ENCODE data around the gene PTGES2. TPM values are rescaled to one million over a fixed set of nuclear protein-coding genes. Genes with fewer than 3 reads are reported as not detected.
A peak's percentile ranks its signal among the peaks of the same experiment; 100 is the strongest.

Gene PTGES2
- total RNA-seq, 2 experiments from 2014 or later: 47.6 to 48.4 TPM

DNA sequence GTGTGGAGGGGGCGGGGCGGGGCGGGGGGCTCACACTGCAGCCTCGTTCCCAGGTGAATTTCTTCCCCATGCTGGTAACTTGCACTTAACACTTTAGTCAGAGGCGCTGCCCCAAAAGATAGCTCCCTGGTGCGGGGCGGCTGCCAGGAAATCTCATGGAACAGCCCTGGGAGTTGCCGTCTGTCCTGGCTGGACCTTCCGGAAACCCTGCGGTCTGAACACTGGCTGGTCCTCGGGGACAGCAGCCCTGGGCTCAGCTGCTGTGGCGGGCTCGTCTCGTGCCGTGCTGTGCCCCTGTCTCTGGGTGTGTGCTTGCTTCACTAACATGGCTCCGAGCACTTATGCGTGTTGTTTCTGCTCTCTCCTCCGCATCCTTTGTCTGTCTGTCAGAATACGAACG, 25.8 kb downstream of the PTGES2 start:
- intact Hi-C loops (cut with micrococcal nuclease): no loop called here
- Mint-ChIP-seq H3K9me3 (no peaks in the 10 kb centered on the region), H3K27ac (no peak overlapping the region), H3K27me3 (ENCODE audit: low read depth) (no peaks in the 10 kb centered on the region), H3K4me3 (no peak overlapping the region), H3K36me3 (ENCODE audit: low read depth) (peaks cover 23% of the 10 kb centered on the region), H3K4me1 (ENCODE audit: low read depth) (peaks cover 57% of the 10 kb centered on the region)
- CTCF ChIA-PET: interaction anchor here (2.0 kb wide), 1 partner anchor 10 kb away, joined by 10 read pairs; no protein-coding TSS in a partner anchor
- no peak for DNase-seq

DNA sequence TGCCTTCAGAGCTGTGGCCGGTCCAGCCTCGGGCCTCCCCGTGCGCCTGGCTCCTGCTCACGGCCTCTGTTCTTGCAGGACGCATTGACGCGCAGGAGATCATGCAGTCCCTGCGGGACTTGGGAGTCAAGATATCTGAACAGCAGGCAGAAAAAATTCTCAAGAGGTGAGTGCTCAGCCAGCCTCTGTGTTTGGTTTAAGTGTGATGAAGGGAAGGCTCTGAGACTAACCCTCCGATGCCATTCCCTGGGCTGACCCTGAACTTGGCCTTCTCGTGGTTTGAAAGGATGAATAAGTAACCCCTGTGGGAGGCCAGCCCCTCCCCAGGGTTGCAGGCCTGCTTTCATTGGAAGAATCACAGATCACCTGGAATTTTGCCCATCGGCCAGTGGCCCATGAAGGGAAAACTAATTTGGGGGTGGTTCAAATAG, 26.3 kb downstream of the PTGES2 start:
- DNase-seq: no peak
- Mint-ChIP-seq H3K4me1 (ENCODE audit: low read depth) (peaks cover 57% of the 10 kb centered on the region), H3K4me3 (no peak overlapping the region), H3K27me3 (ENCODE audit: low read depth) (no peaks in the 10 kb centered on the region), H3K36me3 (ENCODE audit: low read depth) (peaks cover 21% of the 10 kb centered on the region), H3K9me3 (no peaks in the 10 kb centered on the region), H3K27ac (no peak overlapping the region)
- CTCF ChIA-PET: no interaction called here
- intact Hi-C loops (cut with micrococcal nuclease): no loop called here

DNA sequence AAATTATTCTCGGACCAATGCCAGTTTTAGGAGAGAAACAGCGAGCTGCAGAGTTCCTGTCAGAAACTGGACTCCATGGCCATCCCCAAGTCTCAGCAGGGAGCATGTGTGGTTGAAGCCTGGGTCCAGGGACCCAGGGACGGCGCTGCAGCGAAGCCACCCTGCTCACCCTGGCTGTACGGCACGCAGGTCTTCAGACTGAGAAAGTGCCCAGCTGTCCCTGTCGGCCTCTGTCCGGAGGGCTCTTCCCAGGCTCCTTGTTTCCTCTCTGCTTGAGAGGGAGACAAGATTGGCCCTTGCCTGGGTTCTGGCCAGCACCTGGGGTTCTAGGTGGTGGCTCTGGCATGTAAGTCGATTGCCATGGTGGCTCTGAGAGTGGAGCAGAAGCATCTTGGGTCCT, 26.9 kb downstream of the PTGES2 start:
- H3K4me1 Mint-ChIP-seq (ENCODE audit: low read depth): peaks cover 58% of the 10 kb centered on the region
- no peaks in the 10 kb centered on the region for H3K27me3 Mint-ChIP-seq (ENCODE audit: low read depth)
- intact Hi-C loops (cut with micrococcal nuclease): no loop called here
- peaks cover 20% of the 10 kb centered on the region for H3K36me3 Mint-ChIP-seq (ENCODE audit: low read depth)
- H3K4me3 Mint-ChIP-seq: no peak overlapping the region
- no peak overlapping the region for H3K27ac Mint-ChIP-seq
- DNase-seq: no peak
- no peaks in the 10 kb centered on the region for H3K9me3 Mint-ChIP-seq
- CTCF ChIA-PET: interaction anchor here (1.1 to 1.5 kb wide), 4 partner anchors 14 to 28 kb away, joined by 3 to 5 read pairs (median 4); no protein-coding TSS in a partner anchor

DNA sequence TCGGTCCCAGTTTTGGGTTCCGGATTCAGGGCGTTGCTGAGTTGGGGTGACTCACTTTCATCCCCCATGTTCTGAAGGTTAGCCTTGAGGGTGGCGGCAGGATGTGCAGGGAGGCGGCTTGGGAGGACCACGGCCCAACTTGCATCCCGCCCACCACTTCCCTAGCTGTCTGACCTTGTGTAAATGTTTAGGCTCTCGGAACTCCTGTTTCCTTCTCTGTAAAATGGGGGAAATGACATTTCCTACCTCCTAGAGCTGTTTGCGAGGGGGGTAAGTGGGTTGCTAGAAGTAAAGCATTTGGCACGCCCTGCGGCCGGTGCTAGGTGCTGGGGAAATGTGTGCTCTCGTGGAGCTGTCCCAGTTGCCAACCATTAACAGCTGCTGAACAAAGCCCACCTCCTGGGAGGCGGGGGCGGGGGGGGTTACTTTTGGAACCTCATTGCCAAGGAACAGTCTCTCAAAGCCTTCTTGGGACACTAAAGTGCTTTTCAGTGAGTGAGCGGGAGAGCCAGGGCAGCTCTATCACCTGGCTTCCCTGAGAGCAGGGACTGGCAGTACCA, 27.5 kb downstream of the PTGES2 start:
- Mint-ChIP-seq H3K27me3 (ENCODE audit: low read depth) (no peaks in the 10 kb centered on the region), H3K4me1 (ENCODE audit: low read depth) (peaks cover 64% of the 10 kb centered on the region), H3K4me3 (no peak overlapping the region), H3K36me3 (ENCODE audit: low read depth) (peaks cover 20% of the 10 kb centered on the region), H3K9me3 (no peaks in the 10 kb centered on the region), H3K27ac (no peak overlapping the region)
- CTCF ChIA-PET: interaction anchor here (1.1 to 1.5 kb wide), 4 partner anchors 14 to 27 kb away, joined by 3 to 5 read pairs (median 4); no protein-coding TSS in a partner anchor
- intact Hi-C loops (cut with micrococcal nuclease): no loop called here
- DNase-seq: no peak

DNA sequence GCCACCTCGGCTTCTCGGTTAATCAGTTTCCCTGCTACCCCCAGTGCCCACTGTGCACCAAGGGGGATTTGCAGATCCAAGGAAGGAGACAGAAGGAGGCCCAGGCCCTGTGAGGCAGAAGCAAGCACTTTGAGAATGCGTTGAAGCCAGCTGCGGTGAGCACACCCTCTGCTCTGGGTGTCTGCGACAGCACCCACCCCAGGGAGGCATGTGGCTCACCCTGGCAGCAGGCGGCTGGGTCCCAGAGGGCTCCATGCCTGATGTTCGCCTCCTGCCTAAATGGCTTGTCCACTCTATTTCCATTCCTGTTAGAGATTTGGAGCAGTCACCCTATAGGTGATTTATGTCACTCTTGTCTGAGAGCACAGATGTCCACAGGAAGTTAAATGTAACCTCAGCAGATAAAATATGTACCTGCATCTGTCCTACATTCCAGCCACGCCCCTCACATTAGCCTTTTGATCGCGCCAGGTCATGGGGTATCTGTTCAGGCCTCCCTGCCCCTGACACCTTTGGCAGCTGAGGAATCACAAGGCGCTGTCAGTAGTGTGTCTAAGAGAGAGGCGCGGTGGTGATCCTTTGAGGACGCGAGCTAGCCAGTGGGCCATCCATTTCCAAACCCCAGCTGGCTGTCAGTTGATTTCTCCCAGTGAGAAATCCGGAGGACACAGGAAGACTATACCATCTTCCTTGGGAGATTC, 28.1 kb downstream of the PTGES2 start:
- Mint-ChIP-seq H3K27ac (no peak overlapping the region), H3K4me3 (no peak overlapping the region), H3K9me3 (no peaks in the 10 kb centered on the region), H3K27me3 (ENCODE audit: low read depth) (no peaks in the 10 kb centered on the region), H3K4me1 (ENCODE audit: low read depth) (peaks cover 70% of the 10 kb centered on the region), H3K36me3 (ENCODE audit: low read depth) (peaks cover 20% of the 10 kb centered on the region)
- CTCF ChIA-PET: interaction anchor here (1.1 to 1.5 kb wide), 4 partner anchors 15 to 27 kb away, joined by 3 to 5 read pairs (median 4); no protein-coding TSS in a partner anchor
- intact Hi-C loops (cut with micrococcal nuclease): no loop called here
- no peak for DNase-seq

DNA sequence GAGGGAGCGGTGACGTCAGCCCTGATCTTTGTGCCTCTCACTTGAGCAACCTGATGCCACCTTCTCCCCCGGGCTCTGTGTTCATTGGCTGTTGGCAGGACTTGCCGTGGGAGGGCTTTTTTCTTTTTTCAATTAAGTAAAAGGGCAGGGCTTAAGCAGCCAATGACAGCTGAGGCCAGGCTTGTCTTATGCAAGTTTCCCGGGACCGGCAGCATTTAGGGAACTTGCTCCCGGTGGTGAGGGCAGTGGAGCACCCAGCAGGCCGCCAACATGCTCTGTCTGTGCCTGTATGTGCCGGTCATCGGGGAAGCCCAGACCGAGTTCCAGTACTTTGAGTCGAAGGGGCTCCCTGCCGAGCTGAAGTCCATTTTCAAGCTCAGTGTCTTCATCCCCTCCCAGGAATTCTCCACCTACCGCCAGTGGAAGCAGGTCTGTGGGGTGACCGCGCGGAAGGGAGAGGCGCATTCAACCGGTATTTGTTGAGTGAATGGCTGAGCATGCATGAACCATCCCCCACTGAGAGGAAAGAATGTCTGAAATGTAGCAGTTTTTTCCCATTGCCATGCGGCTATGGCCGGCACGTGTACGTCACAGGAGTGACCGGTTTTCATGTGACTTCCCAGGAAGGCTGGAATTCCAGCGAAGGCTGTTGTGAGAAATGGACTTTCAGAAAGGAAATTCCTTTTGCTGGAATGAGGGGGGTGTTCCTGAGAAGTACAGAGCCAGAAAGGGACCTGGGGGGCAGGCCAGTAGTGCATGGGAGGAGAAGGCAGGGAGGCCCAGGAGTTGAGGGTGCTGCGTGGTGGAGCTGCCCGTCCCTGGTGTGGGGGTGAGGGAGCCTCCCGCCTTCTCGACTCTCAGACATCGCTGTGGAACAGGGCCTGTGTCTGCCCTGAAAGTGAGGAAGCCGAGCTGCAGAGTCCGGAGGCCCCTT, 29.0 kb downstream of the PTGES2 start:
- DNase-seq: peak; percentile 84
- H3K36me3 Mint-ChIP-seq (ENCODE audit: low read depth): peaks cover 15% of the 10 kb centered on the region
- H3K27ac Mint-ChIP-seq: peak overlapping the region; percentile 46
- CTCF ChIA-PET: interaction anchor here (1.5 kb wide), 3 partner anchors 12 to 64 kb away, joined by 5 to 9 read pairs (median 6); no protein-coding TSS in a partner anchor
- peaks cover 74% of the 10 kb centered on the region for H3K4me1 Mint-ChIP-seq (ENCODE audit: low read depth)
- peak overlapping the region; percentile 38 for H3K4me3 Mint-ChIP-seq
- intact Hi-C loops (cut with micrococcal nuclease): no loop called here
- H3K9me3 Mint-ChIP-seq: no peaks in the 10 kb centered on the region
- no peaks in the 10 kb centered on the region for H3K27me3 Mint-ChIP-seq (ENCODE audit: low read depth)

DNA sequence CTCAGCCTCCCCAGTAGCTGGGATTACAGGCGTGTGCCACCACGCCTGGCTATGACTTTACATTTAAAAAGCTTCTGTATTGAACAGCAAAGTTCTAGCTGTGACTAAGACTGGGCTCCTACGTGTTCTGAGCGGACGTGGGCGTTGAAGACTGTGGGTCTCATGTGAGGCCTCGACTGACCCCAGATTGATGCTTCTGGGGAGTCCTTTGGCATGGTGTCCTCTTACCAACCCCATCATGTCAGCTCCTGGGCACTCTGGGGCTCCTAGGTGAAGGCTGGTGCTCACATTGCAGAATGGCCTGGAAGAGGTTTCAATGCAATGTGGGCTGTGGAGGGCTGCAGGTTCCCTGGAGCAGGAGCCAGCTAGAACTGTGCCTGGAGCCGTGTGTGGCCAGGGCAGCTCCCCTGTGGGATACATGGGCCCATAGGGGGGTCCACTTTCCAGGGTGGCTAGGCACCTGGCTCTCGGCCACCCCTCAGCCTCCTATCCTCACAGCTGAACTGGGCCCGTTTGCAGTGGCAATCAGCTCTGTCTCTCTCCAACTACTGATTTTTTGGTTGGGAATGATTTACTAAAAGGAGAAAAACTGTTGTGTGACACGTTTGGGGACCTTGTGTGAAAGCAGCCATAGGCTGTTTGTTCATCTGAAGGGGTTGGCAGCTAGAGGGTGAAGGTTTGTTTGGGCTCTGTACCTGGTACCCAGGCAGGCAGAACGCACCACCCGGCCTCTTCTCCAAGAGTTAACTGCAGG, 29.8 kb downstream of the PTGES2 start:
- Mint-ChIP-seq H3K27me3 (ENCODE audit: low read depth) (no peaks in the 10 kb centered on the region), H3K36me3 (ENCODE audit: low read depth) (peaks cover 13% of the 10 kb centered on the region), H3K27ac (peak overlapping the region; percentile 46), H3K9me3 (no peaks in the 10 kb centered on the region), H3K4me1 (ENCODE audit: low read depth) (peaks cover 74% of the 10 kb centered on the region), H3K4me3 (peak overlapping the region; percentile 38)
- DNase-seq: no peak
- intact Hi-C loops (cut with micrococcal nuclease): no loop called here
- CTCF ChIA-PET: interaction anchor here (0.7 to 2.1 kb wide), 6 partner anchors 13 to 64 kb away, joined by 3 to 9 read pairs (median 4); no protein-coding TSS in a partner anchor

DNA sequence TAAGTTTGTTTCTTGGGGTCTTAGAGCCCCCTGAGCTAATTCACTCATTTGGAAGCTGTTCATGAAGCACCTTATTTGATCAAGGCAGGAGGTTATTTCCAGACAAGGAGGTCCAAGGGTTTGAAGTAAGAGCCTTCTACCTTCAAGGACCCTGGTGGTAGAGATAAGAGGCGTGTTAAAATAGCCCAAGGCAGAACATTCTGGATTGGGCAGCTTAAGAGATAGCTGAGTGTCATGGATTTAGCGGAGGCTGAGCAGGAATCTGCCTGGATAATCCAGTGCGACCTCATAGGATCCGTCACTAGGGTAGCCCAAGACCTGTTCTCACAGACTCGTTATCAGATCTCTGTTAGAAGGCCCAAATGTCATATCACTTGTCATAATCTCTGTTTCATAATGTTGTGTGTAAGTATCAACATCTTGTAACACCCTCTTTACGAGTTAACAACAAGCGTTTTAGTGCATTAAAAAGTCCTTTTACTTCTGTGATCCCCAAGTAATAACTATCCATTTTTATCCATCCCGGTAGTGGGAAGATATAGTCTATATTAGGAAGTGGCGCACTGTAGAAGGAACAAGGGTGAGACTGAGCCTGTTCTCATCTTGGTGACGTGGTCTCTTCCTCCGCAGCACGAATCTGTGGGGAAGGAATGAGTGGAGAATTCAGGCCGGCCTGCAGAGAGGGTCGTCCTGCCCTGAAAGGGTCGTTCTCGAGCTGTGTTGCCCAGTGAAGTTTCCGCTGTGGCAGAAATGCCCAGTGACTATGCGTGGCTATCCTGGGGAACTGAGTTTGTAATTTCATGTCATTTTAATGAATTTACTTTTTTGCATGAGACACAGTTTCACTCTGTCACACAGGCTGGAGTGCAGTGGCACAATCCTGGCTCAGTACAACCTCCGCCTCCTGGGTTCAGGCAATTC, 30.7 kb downstream of the PTGES2 start:
- no peaks in the 10 kb centered on the region for H3K27me3 Mint-ChIP-seq (ENCODE audit: low read depth)
- intact Hi-C loops (cut with micrococcal nuclease): no loop called here
- H3K4me1 Mint-ChIP-seq (ENCODE audit: low read depth): peaks cover 77% of the 10 kb centered on the region
- H3K9me3 Mint-ChIP-seq: no peaks in the 10 kb centered on the region
- H3K27ac Mint-ChIP-seq: no peak overlapping the region
- no peak for DNase-seq
- H3K4me3 Mint-ChIP-seq: no peak overlapping the region
- peaks cover 4% of the 10 kb centered on the region for H3K36me3 Mint-ChIP-seq (ENCODE audit: low read depth)
- CTCF ChIA-PET: interaction anchor here (0.7 to 2.1 kb wide), 7 partner anchors 12 to 63 kb away, joined by 3 to 9 read pairs (median 3); no protein-coding TSS in a partner anchor

DNA sequence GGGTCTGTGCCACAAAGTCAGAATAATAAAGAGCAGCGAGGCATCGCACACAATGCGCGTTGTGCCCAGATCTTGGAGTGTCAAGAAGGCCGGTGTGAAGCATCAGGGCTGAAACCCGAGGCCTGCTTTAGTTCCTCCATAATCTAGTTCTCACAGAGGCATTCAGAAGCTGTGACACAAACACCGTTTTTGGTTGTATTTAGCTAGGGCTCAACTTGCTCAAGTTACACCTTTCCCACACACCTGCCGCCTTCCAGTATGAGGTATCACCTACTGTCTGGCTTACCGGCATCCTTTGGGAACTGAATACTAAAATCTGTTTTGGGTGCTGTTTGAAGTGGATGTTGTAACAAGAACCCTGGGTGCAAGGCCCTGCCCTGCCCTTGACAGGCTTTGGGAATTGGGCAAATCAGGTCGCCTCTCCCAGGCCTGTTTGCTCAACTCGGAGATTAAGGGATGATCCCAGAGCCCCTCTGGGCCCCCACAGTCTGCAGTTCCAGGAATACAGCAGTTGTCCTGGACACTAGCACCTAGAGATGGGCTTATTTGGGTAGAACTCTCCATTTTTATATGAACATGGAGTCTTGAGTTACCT, 32.5 kb downstream of the PTGES2 start:
- Mint-ChIP-seq H3K9me3 (no peaks in the 10 kb centered on the region), H3K4me3 (peak overlapping the region; percentile 65)

DNA sequence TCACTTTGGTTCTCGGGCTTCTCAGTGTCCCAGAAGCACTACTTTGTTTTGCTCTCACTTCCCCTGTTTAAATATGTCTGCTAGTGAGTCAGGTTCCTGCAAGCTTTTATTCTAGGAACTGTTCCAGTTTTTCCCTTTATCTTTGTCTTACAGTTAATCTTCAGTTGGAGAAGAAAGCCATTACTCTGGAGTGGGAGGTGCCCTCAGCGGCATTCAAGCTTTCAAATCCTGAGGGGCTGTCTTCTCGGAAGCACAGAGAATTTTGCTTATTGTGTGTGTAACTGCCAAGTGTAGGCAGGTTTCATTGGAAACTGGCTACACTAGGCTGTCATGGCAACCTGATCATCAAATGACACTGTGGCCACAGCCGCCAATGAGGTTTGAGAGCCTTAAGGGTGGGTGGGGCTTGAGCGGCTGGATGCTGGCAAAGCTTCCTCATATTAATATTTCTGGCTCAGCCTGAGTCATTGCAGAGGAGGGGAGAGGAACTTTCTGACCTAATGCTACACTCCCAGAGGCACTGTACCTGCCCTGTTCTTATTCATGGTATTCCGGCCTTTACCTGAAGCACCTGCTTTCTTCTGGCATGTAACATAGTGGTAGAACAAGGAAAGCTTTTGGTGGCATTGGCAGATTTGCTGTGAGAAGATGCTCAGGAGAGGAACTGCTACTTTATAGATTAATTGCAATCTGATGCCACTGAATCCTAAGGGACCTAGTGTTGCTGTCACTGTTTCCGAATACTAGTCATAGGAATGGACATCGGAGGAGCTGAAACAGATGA, 33.2 kb downstream of the PTGES2 start:
- Mint-ChIP-seq H3K27ac (peak overlapping the region; percentile 95), H3K27me3 (ENCODE audit: low read depth) (no peaks in the 10 kb centered on the region), H3K4me3 (peak overlapping the region; percentile 65), H3K36me3 (ENCODE audit: low read depth) (peaks cover 2% of the 10 kb centered on the region), H3K9me3 (no peaks in the 10 kb centered on the region), H3K4me1 (ENCODE audit: low read depth) (peaks cover 87% of the 10 kb centered on the region)
- DNase-seq: peak; percentile 91
- CTCF ChIA-PET: interaction anchor here (0.9 to 4.6 kb wide), 5 partner anchors 9 to 23 kb away, joined by 3 to 22 read pairs (median 3); no protein-coding TSS in a partner anchor
- intact Hi-C loops (cut with micrococcal nuclease): loop anchor here (1.0 to 5.0 kb wide), 4 partner anchors 22 to 137 kb away; partner anchors contain the start of gene NAIF1

More for the DNA sequence above, 32.5 kb downstream of the PTGES2 start:
- intact Hi-C loops (cut with micrococcal nuclease): loop anchor here (1.0 to 5.0 kb wide), 4 partner anchors 23 to 138 kb away; partner anchors contain the start of gene NAIF1
- no peaks in the 10 kb centered on the region for H3K36me3 Mint-ChIP-seq (ENCODE audit: low read depth)
- CTCF ChIA-PET: interaction anchor here (0.7 to 4.6 kb wide), 5 partner anchors 8 to 23 kb away, joined by 3 to 22 read pairs (median 4); no protein-coding TSS in a partner anchor
- no peak for DNase-seq
- peaks cover 87% of the 10 kb centered on the region for H3K4me1 Mint-ChIP-seq (ENCODE audit: low read depth)
- H3K27me3 Mint-ChIP-seq (ENCODE audit: low read depth): no peaks in the 10 kb centered on the region
- H3K27ac Mint-ChIP-seq: peak overlapping the region; percentile 95
